HCEC 1CT (cell line): Measurements from ENCODE around the gene OGG1.
"Not testable (repeated sequence)": the region's sequence is repeated elsewhere in the genome, so short reads cannot be mapped to it uniquely, and the experiment has no call there.

Experiments
- DNase-seq: peaks from one replicate; pipeline ENCODE4 v3.0.0-alpha.2; 2017

OGG1 gene

GRCh38 chr3:9768141-9768775, 18.5 kb downstream of the OGG1 start:
- DNase-seq = no peak

- DNase-seq = no peak
Measured at GRCh38 chr3:9769012-9769411, 19.3 kb downstream of the OGG1 start.

GRCh38 chr3:9769426-9770275, 19.9 kb downstream of the OGG1 start, which contains the start of gene CAMK1:
Gene CAMK1, minus strand, starts transcription at chr3:9769947. Its CDS starts 2,198 bp downstream, at chr3:9767749.
- peak; percentile 56 for DNase-seq

GRCh38 chr3:9770276-9770812, 20.6 kb downstream of the OGG1 start:
- DNase-seq = peak; percentile 20

- DNase-seq = not testable (repeated sequence)
Measured at GRCh38 chr3:9771007-9771406, 21.3 kb downstream of the OGG1 start.

GRCh38 chr3:9776896-9777693, 27.3 kb downstream of the OGG1 start:
- DNase-seq = no peak

- no peak for DNase-seq
Measured at GRCh38 chr3:9777694-9778021, 27.9 kb downstream of the OGG1 start.

GRCh38 chr3:9778143-9779074, 28.7 kb downstream of the OGG1 start:
- DNase-seq = peak; percentile 55

- no peak for DNase-seq
Measured at GRCh38 chr3:9779075-9779593, 29.4 kb downstream of the OGG1 start.

- DNase-seq = no peak
Measured at GRCh38 chr3:9779721-9780457, 30.1 kb downstream of the OGG1 start.

- no peak for DNase-seq
Measured at GRCh38 chr3:9780458-9780812, 30.7 kb downstream of the OGG1 start.

GRCh38 chr3:9780910-9781309, 31.2 kb downstream of the OGG1 start:
- no peak for DNase-seq

- no peak for DNase-seq
Measured at GRCh38 chr3:9781551-9781950, 31.8 kb downstream of the OGG1 start.

- no peak for DNase-seq
Measured at GRCh38 chr3:9781978-9782603, 32.3 kb downstream of the OGG1 start.

GRCh38 chr3:9782770-9783169, 33.0 kb downstream of the OGG1 start:
- DNase-seq = no peak

GRCh38 chr3:9783954-9784353, 34.2 kb downstream of the OGG1 start:
- DNase-seq = no peak

GRCh38 chr3:9784965-9785364, 35.2 kb downstream of the OGG1 start:
- no peak for DNase-seq

- DNase-seq = no peak
Measured at GRCh38 chr3:9785602-9786001, 35.9 kb downstream of the OGG1 start.

GRCh38 chr3:9786209-9786739, 36.5 kb downstream of the OGG1 start:
- no peak for DNase-seq
